ENCODE results near the gene CT55.
A peak's percentile ranks its signal among the peaks of the same experiment; 100 is the strongest.
"Not testable (repeated sequence)": the region's sequence is repeated elsewhere in the genome, so short reads cannot be mapped to it uniquely, and the experiment has no call there.

- peak; percentile 37 for TF ChIP-seq CTCF (IDR thresholded peaks at IDR 0.05; ENCODE audit: poor library complexity)
- TF ChIP-seq EZH2 (IDR thresholded peaks at IDR 0.05; ENCODE audit: borderline replicate concordance) = not testable (repeated sequence)
These were observed 35.2 kb upstream of the CT55 start for GRCh38 chrX:135206427-135206826.

Measured in hepatocyte (in vitro differentiated cells).